WTC11 (cell line): ENCODE results near the gene RETREG2. TPM values are rescaled to one million over a fixed set of nuclear protein-coding genes. Genes with fewer than 3 reads are reported as not detected.

ENCODE experiments used
- ATF1 ChIP-seq: sonication (generic); formaldehyde crosslinking; IDR thresholded peaks from 2 replicates; pipeline ENCODE4 v1.8.1; 2023; ENCODE audit warnings: mild to moderate bottlenecking, moderate library complexity, missing genetic modification reagents
- CBFB ChIP-seq: sonication (generic); formaldehyde crosslinking; IDR thresholded peaks from 2 replicates; pipeline ENCODE4 v1.8.1; 2022; ENCODE audit warnings: mild to moderate bottlenecking, low read depth, missing genetic modification reagents
- ELF4 ChIP-seq: sonication (generic); formaldehyde crosslinking; IDR thresholded peaks from 2 replicates; pipeline ENCODE4 v1.8.1; 2022; ENCODE audit warnings: low read depth, mild to moderate bottlenecking, moderate library complexity, missing genetic modification reagents
- FOXP1 ChIP-seq: sonication (generic); formaldehyde crosslinking; IDR thresholded peaks from 2 replicates; pipeline ENCODE4 v1.8.0; 2022; ENCODE audit warnings: missing genetic modification reagents, mild to moderate bottlenecking, moderate library complexity, borderline replicate concordance
- JAZF1 ChIP-seq: fragments of 250-450 bp; sonication (Bioruptor Pico); IDR thresholded peaks from 2 replicates; pipeline ENCODE4 v1.9.0; 2021; ENCODE audit warnings: moderate library complexity, mild to moderate bottlenecking, inconsistent platforms
- MYBL2 ChIP-seq: sonication (generic); formaldehyde crosslinking; IDR thresholded peaks from 2 replicates; pipeline ENCODE4 v1.8.1; 2023; ENCODE audit warnings: mild to moderate bottlenecking, moderate library complexity, missing genetic modification reagents
- NFYB ChIP-seq: sonication (generic); formaldehyde crosslinking; conservative IDR thresholded peaks from 2 replicates; pipeline ENCODE4 v1.8.0; 2022; ENCODE audit warnings: low read depth, missing genetic modification reagents
- RELA ChIP-seq: sonication (generic); formaldehyde crosslinking; IDR thresholded peaks from 2 replicates; pipeline ENCODE4 v1.8.1; 2022; ENCODE audit warnings: missing genetic modification reagents, mild to moderate bottlenecking, borderline replicate concordance
- RORB ChIP-seq: fragments of 250-450 bp; sonication (Bioruptor Pico); IDR thresholded peaks from 2 replicates; pipeline ENCODE4 v1.9.0; 2021; ENCODE audit warnings: mild to moderate bottlenecking
- SMAD4 ChIP-seq: sonication (generic); formaldehyde crosslinking; IDR thresholded peaks from 2 replicates; pipeline ENCODE4 v1.8.0; 2022; ENCODE audit warnings: mild to moderate bottlenecking, missing genetic modification reagents
- SOX15 ChIP-seq: fragments of 250-450 bp; sonication (Bioruptor Pico); IDR thresholded peaks from 2 replicates; pipeline ENCODE4 v1.9.0; 2021; ENCODE audit warnings: mild to moderate bottlenecking
- SP1 ChIP-seq: sonication (generic); formaldehyde crosslinking; conservative IDR thresholded peaks from 2 replicates; pipeline ENCODE4 v1.8.1; 2022; ENCODE audit warnings: missing genetic modification reagents
- TEAD4 ChIP-seq: sonication (generic); formaldehyde crosslinking; IDR thresholded peaks from 2 replicates; pipeline ENCODE4 v1.8.0; 2022; ENCODE audit warnings: mild to moderate bottlenecking, missing genetic modification reagents
- ZBTB21 ChIP-seq: sonication (generic); formaldehyde crosslinking; IDR thresholded peaks from 2 replicates; pipeline ENCODE4 v1.8.1; 2023; ENCODE audit warnings: mild to moderate bottlenecking, missing genetic modification reagents, borderline replicate concordance
- ZNF121 ChIP-seq: sonication (generic); formaldehyde crosslinking; IDR thresholded peaks from 2 replicates; pipeline ENCODE4 v1.8.0; 2023; ENCODE audit warnings: missing genetic modification reagents
- ZNF317 ChIP-seq: sonication (generic); formaldehyde crosslinking; IDR thresholded peaks from 2 replicates; pipeline ENCODE4 v1.8.1; 2023; ENCODE audit warnings: low read depth, mild to moderate bottlenecking, moderate library complexity, missing genetic modification reagents, borderline replicate concordance
- ZNF671 ChIP-seq: fragments of 250-450 bp; sonication (Bioruptor Pico); IDR thresholded peaks from 2 replicates; pipeline ENCODE4 v1.8.0; 2021; ENCODE audit warnings: mild to moderate bottlenecking
- total RNA-seq: library from RNA; stranded (reverse); gene quantifications from 3 replicates; pipeline ENCODE4 v1.2.3, GENCODE V29; 2021
- TF ChIP-seq, protein P1 (sequence below): sonication (generic); formaldehyde crosslinking; IDR thresholded peaks from 2 replicates; pipeline ENCODE4 v1.8.1; 2023; ENCODE audit warnings: mild to moderate bottlenecking, missing genetic modification reagents
- TF ChIP-seq, protein P2 (sequence below): sonication (generic); formaldehyde crosslinking; IDR thresholded peaks from 2 replicates; pipeline ENCODE4 v1.8.1; 2022; ENCODE audit warnings: mild to moderate bottlenecking, moderate library complexity, missing genetic modification reagents
- TF ChIP-seq, protein P3 (sequence below): sonication (generic); formaldehyde crosslinking; IDR thresholded peaks from 2 replicates; pipeline ENCODE4 v1.8.1; 2022; ENCODE audit warnings: low read depth, missing genetic modification reagents, borderline replicate concordance
- TF ChIP-seq, protein P4 (sequence below): fragments of 250-450 bp; sonication (Bioruptor Pico); IDR thresholded peaks from 2 replicates; pipeline ENCODE4 v1.9.0; 2021; ENCODE audit warnings: mild to moderate bottlenecking, borderline replicate concordance
- TF ChIP-seq, protein P5 (sequence below): sonication (generic); formaldehyde crosslinking; IDR thresholded peaks from 2 replicates; pipeline ENCODE4 v1.8.0; 2023; ENCODE audit warnings: missing genetic modification reagents
- TF ChIP-seq, protein P6 (sequence below): sonication (generic); formaldehyde crosslinking; conservative IDR thresholded peaks from 2 replicates; pipeline ENCODE4 v1.8.1; 2022; ENCODE audit warnings: mild to moderate bottlenecking, missing genetic modification reagents
- TF ChIP-seq, protein P7 (sequence below): sonication (generic); formaldehyde crosslinking; IDR thresholded peaks from 2 replicates; pipeline ENCODE4 v1.8.1; 2023; ENCODE audit warnings: mild to moderate bottlenecking, missing genetic modification reagents, borderline replicate concordance
- TF ChIP-seq, protein P8 (sequence below): sonication (generic); formaldehyde crosslinking; IDR thresholded peaks from 2 replicates; pipeline ENCODE4 v1.8.1; 2022; ENCODE audit warnings: low read depth, mild to moderate bottlenecking, moderate library complexity, missing genetic modification reagents, borderline replicate concordance

Gene RETREG2
- total RNA-seq, 1 experiment from 2014 or later = 60.2 TPM

DNA sequence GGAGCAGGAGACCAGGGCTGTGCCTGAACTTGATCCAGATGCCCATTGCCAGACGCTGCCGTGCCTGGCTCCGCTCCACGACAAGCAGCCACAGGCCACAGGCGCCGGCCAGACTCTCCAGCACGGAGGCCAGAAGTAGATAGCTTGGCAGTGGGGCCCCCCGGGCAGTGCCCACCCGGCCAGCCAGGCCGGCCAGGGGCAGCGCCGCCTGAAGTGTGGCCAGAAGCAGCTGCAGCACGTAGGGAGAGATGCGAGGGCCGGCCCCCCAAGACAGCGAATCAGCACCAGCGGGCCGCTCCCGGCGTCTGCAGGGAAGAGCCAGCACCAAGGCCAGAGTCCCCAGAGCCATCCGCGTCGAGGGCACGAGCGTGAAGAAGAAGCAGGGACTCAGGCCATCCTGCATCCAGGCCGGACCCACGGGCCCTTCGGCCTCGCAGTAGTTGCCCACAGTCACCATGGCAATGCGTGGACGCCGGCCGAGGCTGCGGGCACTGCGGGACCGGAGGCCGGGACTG, 40.2 kb downstream of the RETREG2 start (continued):
- TF ChIP-seq SP1 (CRISPR knock-in tag) (no peak), ZNF317 (CRISPR knock-in tag) (0 out of 2 replicates have a peak, but pooled peaks have one; percentile 9), SMAD4 (CRISPR knock-in tag) (no peak), NFYB (CRISPR knock-in tag) (no peak), ATF1 (0 out of 2 replicates have a peak, but pooled peaks have one; percentile 17), RELA (CRISPR knock-in tag) (peak; percentile 13; the same call in 1 of the 2 replicates), RORB (CRISPR knock-in tag) (no peak), FOXP1 (CRISPR knock-in tag) (no peak; the same call in 1 of the 2 replicates), TEAD4 (CRISPR knock-in tag) (peak; percentile 7; the same call in 1 of the 2 replicates), ZNF121 (CRISPR knock-in tag) (no peak), SOX15 (CRISPR knock-in tag) (no peak), ZBTB21 (CRISPR knock-in tag) (no peak), ZNF671 (CRISPR knock-in tag) (no peak), JAZF1 (no peak), MYBL2 (CRISPR knock-in tag) (no peak), ELF4 (CRISPR knock-in tag) (0 out of 2 replicates have a peak, but pooled peaks have one; percentile 2), CBFB (CRISPR knock-in tag) (no peak)
- TF ChIP-seq, protein P1, sequence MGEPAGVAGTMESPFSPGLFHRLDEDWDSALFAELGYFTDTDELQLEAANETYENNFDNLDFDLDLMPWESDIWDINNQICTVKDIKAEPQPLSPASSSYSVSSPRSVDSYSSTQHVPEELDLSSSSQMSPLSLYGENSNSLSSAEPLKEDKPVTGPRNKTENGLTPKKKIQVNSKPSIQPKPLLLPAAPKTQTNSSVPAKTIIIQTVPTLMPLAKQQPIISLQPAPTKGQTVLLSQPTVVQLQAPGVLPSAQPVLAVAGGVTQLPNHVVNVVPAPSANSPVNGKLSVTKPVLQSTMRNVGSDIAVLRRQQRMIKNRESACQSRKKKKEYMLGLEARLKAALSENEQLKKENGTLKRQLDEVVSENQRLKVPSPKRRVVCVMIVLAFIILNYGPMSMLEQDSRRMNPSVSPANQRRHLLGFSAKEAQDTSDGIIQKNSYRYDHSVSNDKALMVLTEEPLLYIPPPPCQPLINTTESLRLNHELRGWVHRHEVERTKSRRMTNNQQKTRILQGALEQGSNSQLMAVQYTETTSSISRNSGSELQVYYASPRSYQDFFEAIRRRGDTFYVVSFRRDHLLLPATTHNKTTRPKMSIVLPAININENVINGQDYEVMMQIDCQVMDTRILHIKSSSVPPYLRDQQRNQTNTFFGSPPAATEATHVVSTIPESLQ (CRISPR knock-in tag) = no peak
- TF ChIP-seq, protein P2, sequence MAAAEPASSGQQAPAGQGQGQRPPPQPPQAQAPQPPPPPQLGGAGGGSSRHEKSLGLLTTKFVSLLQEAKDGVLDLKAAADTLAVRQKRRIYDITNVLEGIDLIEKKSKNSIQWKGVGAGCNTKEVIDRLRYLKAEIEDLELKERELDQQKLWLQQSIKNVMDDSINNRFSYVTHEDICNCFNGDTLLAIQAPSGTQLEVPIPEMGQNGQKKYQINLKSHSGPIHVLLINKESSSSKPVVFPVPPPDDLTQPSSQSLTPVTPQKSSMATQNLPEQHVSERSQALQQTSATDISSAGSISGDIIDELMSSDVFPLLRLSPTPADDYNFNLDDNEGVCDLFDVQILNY = no peak
- TF ChIP-seq, protein P3, sequence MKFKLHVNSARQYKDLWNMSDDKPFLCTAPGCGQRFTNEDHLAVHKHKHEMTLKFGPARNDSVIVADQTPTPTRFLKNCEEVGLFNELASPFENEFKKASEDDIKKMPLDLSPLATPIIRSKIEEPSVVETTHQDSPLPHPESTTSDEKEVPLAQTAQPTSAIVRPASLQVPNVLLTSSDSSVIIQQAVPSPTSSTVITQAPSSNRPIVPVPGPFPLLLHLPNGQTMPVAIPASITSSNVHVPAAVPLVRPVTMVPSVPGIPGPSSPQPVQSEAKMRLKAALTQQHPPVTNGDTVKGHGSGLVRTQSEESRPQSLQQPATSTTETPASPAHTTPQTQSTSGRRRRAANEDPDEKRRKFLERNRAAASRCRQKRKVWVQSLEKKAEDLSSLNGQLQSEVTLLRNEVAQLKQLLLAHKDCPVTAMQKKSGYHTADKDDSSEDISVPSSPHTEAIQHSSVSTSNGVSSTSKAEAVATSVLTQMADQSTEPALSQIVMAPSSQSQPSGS (CRISPR knock-in tag) = peak; percentile 41; the same call in 1 of the 2 replicates
- TF ChIP-seq, protein P4, sequence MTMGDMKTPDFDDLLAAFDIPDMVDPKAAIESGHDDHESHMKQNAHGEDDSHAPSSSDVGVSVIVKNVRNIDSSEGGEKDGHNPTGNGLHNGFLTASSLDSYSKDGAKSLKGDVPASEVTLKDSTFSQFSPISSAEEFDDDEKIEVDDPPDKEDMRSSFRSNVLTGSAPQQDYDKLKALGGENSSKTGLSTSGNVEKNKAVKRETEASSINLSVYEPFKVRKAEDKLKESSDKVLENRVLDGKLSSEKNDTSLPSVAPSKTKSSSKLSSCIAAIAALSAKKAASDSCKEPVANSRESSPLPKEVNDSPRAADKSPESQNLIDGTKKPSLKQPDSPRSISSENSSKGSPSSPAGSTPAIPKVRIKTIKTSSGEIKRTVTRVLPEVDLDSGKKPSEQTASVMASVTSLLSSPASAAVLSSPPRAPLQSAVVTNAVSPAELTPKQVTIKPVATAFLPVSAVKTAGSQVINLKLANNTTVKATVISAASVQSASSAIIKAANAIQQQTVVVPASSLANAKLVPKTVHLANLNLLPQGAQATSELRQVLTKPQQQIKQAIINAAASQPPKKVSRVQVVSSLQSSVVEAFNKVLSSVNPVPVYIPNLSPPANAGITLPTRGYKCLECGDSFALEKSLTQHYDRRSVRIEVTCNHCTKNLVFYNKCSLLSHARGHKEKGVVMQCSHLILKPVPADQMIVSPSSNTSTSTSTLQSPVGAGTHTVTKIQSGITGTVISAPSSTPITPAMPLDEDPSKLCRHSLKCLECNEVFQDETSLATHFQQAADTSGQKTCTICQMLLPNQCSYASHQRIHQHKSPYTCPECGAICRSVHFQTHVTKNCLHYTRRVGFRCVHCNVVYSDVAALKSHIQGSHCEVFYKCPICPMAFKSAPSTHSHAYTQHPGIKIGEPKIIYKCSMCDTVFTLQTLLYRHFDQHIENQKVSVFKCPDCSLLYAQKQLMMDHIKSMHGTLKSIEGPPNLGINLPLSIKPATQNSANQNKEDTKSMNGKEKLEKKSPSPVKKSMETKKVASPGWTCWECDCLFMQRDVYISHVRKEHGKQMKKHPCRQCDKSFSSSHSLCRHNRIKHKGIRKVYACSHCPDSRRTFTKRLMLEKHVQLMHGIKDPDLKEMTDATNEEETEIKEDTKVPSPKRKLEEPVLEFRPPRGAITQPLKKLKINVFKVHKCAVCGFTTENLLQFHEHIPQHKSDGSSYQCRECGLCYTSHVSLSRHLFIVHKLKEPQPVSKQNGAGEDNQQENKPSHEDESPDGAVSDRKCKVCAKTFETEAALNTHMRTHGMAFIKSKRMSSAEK = no peak
- TF ChIP-seq, protein P5, sequence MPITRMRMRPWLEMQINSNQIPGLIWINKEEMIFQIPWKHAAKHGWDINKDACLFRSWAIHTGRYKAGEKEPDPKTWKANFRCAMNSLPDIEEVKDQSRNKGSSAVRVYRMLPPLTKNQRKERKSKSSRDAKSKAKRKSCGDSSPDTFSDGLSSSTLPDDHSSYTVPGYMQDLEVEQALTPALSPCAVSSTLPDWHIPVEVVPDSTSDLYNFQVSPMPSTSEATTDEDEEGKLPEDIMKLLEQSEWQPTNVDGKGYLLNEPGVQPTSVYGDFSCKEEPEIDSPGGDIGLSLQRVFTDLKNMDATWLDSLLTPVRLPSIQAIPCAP (CRISPR knock-in tag) = 0 out of 2 replicates have a peak, but pooled peaks have one; percentile 11
- TF ChIP-seq, protein P6, sequence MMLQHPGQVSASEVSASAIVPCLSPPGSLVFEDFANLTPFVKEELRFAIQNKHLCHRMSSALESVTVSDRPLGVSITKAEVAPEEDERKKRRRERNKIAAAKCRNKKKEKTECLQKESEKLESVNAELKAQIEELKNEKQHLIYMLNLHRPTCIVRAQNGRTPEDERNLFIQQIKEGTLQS (CRISPR knock-in tag) = no peak
- TF ChIP-seq, protein P7, sequence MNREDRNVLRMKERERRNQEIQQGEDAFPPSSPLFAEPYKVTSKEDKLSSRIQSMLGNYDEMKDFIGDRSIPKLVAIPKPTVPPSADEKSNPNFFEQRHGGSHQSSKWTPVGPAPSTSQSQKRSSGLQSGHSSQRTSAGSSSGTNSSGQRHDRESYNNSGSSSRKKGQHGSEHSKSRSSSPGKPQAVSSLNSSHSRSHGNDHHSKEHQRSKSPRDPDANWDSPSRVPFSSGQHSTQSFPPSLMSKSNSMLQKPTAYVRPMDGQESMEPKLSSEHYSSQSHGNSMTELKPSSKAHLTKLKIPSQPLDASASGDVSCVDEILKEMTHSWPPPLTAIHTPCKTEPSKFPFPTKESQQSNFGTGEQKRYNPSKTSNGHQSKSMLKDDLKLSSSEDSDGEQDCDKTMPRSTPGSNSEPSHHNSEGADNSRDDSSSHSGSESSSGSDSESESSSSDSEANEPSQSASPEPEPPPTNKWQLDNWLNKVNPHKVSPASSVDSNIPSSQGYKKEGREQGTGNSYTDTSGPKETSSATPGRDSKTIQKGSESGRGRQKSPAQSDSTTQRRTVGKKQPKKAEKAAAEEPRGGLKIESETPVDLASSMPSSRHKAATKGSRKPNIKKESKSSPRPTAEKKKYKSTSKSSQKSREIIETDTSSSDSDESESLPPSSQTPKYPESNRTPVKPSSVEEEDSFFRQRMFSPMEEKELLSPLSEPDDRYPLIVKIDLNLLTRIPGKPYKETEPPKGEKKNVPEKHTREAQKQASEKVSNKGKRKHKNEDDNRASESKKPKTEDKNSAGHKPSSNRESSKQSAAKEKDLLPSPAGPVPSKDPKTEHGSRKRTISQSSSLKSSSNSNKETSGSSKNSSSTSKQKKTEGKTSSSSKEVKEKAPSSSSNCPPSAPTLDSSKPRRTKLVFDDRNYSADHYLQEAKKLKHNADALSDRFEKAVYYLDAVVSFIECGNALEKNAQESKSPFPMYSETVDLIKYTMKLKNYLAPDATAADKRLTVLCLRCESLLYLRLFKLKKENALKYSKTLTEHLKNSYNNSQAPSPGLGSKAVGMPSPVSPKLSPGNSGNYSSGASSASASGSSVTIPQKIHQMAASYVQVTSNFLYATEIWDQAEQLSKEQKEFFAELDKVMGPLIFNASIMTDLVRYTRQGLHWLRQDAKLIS (CRISPR knock-in tag) = no peak
- TF ChIP-seq, protein P8, sequence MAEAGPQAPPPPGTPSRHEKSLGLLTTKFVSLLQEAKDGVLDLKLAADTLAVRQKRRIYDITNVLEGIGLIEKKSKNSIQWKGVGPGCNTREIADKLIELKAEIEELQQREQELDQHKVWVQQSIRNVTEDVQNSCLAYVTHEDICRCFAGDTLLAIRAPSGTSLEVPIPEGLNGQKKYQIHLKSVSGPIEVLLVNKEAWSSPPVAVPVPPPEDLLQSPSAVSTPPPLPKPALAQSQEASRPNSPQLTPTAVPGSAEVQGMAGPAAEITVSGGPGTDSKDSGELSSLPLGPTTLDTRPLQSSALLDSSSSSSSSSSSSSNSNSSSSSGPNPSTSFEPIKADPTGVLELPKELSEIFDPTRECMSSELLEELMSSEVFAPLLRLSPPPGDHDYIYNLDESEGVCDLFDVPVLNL (CRISPR knock-in tag) = no peak
